NCI-H2171 (cell line): Measurements from ENCODE around the gene CCDC157.

ENCODE experiments used
- DNase-seq: peaks from one replicate; lab custom pipeline; 2025; lab: John Stamatoyannopoulos, UW

The CCDC157 gene

GRCh38 chr22:30356449-30357235 lies at the start of gene CCDC157, which contains the start of gene SF3A1:
Gene CCDC157 (plus strand): TSS chr22:30357007. CDS start chr22:30366001, 8,994 bp downstream.
Gene SF3A1 (minus strand): TSS chr22:30356894. CDS start chr22:30356792, 102 bp downstream.
- DNase-seq: peak; percentile 91

- DNase-seq: no peak
Measured at GRCh38 chr22:30307041-30307574, 49.7 kb upstream of the CCDC157 start.

- no peak for DNase-seq
Measured at GRCh38 chr22:30308093-30308492, 48.7 kb upstream of the CCDC157 start.

- DNase-seq: no peak
Measured at GRCh38 chr22:30308518-30309230, 48.1 kb upstream of the CCDC157 start.

GRCh38 chr22:30309951-30310741 lies 46.7 kb upstream of the CCDC157 start:
- no peak for DNase-seq

- no peak for DNase-seq
Measured at GRCh38 chr22:30310881-30311771, 45.7 kb upstream of the CCDC157 start.

- no peak for DNase-seq
Measured at GRCh38 chr22:30312053-30312452, 44.8 kb upstream of the CCDC157 start.

- no peak for DNase-seq
Measured at GRCh38 chr22:30313527-30314363, 43.1 kb upstream of the CCDC157 start.

GRCh38 chr22:30314915-30315314 lies 41.9 kb upstream of the CCDC157 start:
- no peak for DNase-seq

- DNase-seq: no peak
Measured at GRCh38 chr22:30315962-30316576, 40.7 kb upstream of the CCDC157 start.

- no peak for DNase-seq
Measured at GRCh38 chr22:30317778-30318177, 39.0 kb upstream of the CCDC157 start.

- no peak for DNase-seq
Measured at GRCh38 chr22:30318799-30319419, 37.9 kb upstream of the CCDC157 start.

- DNase-seq: no peak
Measured at GRCh38 chr22:30320021-30320556, 36.7 kb upstream of the CCDC157 start.

GRCh38 chr22:30321461-30321860 lies 35.3 kb upstream of the CCDC157 start:
- DNase-seq: no peak

- DNase-seq: no peak
Measured at GRCh38 chr22:30323246-30323645, 33.6 kb upstream of the CCDC157 start.

- no peak for DNase-seq
Measured at GRCh38 chr22:30324014-30324730, 32.6 kb upstream of the CCDC157 start.

GRCh38 chr22:30325065-30325720 lies 31.6 kb upstream of the CCDC157 start:
- no peak for DNase-seq
